Esophagus squamous epithelium (tissue), 5 donors: ENCODE results near the gene ZFP30. TPM values are rescaled to one million over a fixed set of nuclear protein-coding genes. Genes with fewer than 3 reads are reported as not detected.

Source experiments
- DNase-seq: peaks from one replicate; lab custom pipeline; 2025; lab: John Stamatoyannopoulos, UW
- H3K27ac ChIP-seq, 4 donors: fragments of 200-600 bp; sonication (generic); one replicate each; pipeline ENCODE4 v1.5.1; 2016 to 2019; ENCODE audit warnings: mild to moderate bottlenecking in 1 of 4
- H3K27me3 ChIP-seq, 4 donors: fragments of 200-600 bp; sonication (generic); 1 replicate in 3 of 4; 2 replicates in 1 of 4; pipeline versions ENCODE4 v1.5.1 to v1.6.0; 2017 to 2021; ENCODE audit warnings: antibody characterized with exemption in 1 of 4
- H3K36me3 ChIP-seq, 3 donors: fragments of 200-600 bp; sonication (generic); one replicate each; pipeline ENCODE4 v1.5.1; 2016 to 2019
- H3K4me1 ChIP-seq, 3 donors: fragments of 200-600 bp; sonication (generic); one replicate each; pipeline ENCODE4 v1.5.1; 2017 to 2019
- H3K4me3 ChIP-seq, 4 donors: fragments of 200-600 bp; sonication (generic); 1 replicate in 3 of 4; 2 replicates in 1 of 4; pipeline ENCODE4 v1.5.1; 2016 to 2019; ENCODE audit warnings: mild to moderate bottlenecking in 2 of 4, moderate library complexity in 1 of 4
- H3K9me3 ChIP-seq, 3 donors: fragments of 200-600 bp; sonication (generic); one replicate each; pipeline ENCODE4 v1.5.1; 2016 to 2019
- CTCF ChIP-seq, 6 experiments: fragments of 450-650 bp in 4 of 6; fragments of 200-600 bp in 2 of 6; sonication (generic) in 2 of 6; IDR thresholded peaks; one replicate each; pipeline ENCODE4 v1.5.1; 2016 to 2019; ENCODE audit warnings: antibody characterized with exemption in 6 of 6, mild to moderate bottlenecking in 4 of 6, moderate library complexity in 4 of 6
- POLR2A ChIP-seq, 4 donors: fragments of 450-650 bp; IDR thresholded peaks; one replicate each; pipeline ENCODE4 v1.6.1; 2017; ENCODE audit warnings: antibody characterized with exemption in 4 of 4, mild to moderate bottlenecking in 4 of 4, moderate library complexity in 3 of 4
- WGBS, 2 donors: methylation state at CpG; one replicate each; pipeline ENCODE4 v1.1.5; 2018; 5-methylcytosine and 5-hydroxymethylcytosine counted together
- intact Hi-C: fragments of 100-400 bp; cut with DNase I; formaldehyde crosslinking; loops from one replicate; pipeline ENCODE4 v1.15.0; 2022
- small RNA-seq, 4 donors: library from RNA; depleted of rRNA; stranded (forward); fragments of <200 nt; gene quantifications; one replicate each; pipeline ENCODE3, GENCODE V24; 2016
- total RNA-seq, 4 donors: library from RNA; depleted of rRNA; stranded (reverse); fragments of >200 nt; gene quantifications; one replicate each; pipeline ENCODE4 v1.1.0, GENCODE V29; 2016
- donor health status: DM: yes; HTN: yes; CAD: no.

Gene ZFP30
- total RNA-seq, 4 donors from 2014 or later, result 3.4 to 13.9 (median 5.3) TPM

DNA sequence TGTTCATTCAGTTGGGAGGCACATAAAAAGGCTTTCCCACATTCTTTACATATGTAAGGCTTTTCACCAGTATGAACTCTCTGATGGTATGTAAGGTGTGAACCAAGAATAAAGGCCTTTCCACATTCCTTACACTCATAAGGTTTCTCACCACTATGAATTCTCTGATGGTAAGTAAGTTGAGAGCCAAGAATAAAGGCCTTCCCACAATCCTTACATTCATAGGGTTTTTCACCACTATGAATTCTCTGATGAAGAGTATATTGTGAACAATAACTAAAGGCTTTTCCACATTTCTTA is 89.9 kb downstream of the ZFP30 start:
- Histone ChIP-seq H3K4me3 (peak overlapping the region in 1 of 4 donors; percentile 3), H3K9me3 (peaks cover 0 to 24% (median 0%) of the 10 kb centered on the region in 3 donors), H3K27me3 (no peaks in the 10 kb centered on the region), H3K4me1 (no peaks in the 10 kb centered on the region), H3K27ac (no peak overlapping the region), H3K36me3 (peaks cover 0 to 93% (median 8%) of the 10 kb centered on the region in 3 donors)
- DNase-seq, result no peak
- intact Hi-C loops, result no loop called here
- TF ChIP-seq CTCF (IDR thresholded peaks at IDR 0.05) (no peak), POLR2A (IDR thresholded peaks at IDR 0.05) (no peak)

DNA sequence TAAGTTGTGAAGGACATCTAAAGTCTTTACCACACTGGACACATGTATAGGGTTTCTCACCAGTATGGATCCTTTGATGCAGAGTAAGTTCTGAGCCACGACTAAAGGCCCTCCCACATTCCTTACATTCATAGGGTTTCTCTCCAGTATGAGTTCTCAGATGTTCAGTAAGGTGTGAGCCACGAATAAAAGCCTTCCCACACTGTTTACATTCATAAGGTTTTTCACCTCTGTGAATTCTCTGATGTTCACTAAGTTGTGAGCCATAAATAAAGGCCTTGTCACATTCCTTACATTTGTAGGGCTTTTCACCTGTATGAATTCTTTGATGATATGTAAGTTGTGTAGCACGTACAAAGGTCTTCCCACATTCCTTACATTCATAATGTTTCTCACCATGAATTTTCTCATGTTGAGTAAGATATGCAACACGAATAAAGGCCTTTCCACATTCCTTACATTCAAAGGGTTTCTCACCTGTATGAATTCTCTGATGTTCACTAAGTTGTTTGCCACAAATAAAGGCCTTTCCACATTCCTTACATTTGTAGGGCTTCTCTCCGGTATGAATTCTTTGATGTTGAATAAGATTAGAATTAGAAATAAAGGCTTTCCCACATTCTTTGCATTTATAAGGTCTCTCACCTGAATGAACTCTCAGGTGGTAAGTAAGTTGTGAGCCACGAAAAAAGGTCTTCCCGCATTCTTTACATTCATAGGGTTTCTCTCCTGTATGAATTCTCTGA is 90.5 kb downstream of the ZFP30 start:
- no peak for DNase-seq
- 86 to 94% methylated on average over 7 of the region's 7 CpGs for WGBS, 2 donors
- no peak overlapping the region for H3K4me3 ChIP-seq
- no peaks in the 10 kb centered on the region for H3K4me1 ChIP-seq
- H3K9me3 ChIP-seq, result peaks cover 0 to 30% (median 0%) of the 10 kb centered on the region in 3 donors
- intact Hi-C loops, result no loop called here
- TF ChIP-seq CTCF (IDR thresholded peaks at IDR 0.05) (no peak), POLR2A (IDR thresholded peaks at IDR 0.05) (no peak)
- H3K36me3 ChIP-seq, result peaks cover 0 to 93% (median 8%) of the 10 kb centered on the region in 3 donors
- H3K27me3 ChIP-seq, result no peaks in the 10 kb centered on the region
- H3K27ac ChIP-seq, result no peak overlapping the region

Small RNAs within 50 kb of the gene (small RNA-seq; reads per million reads assigned to genes)
- 0 reads per million in 4 donors for gene SELENOKP1

Other genes with a start within 250 kb of the ZFP30 start
- 1 to 10 TPM in 2 of 4 donors, under 1 TPM in 2; 0.61 to 2.7 (median 1.1) TPM for gene ZNF569, start 188.0 kb downstream of the ZFP30 start, total RNA-seq
- gene ZNF570, start 186.1 kb downstream of the ZFP30 start, total RNA-seq, result 1 to 10 TPM; 2.2 to 7.2 (median 4.6) TPM
- 1 to 10 TPM; 1.2 to 3.4 (median 2.0) TPM for gene ZNF793, start 148.5 kb downstream of the ZFP30 start, total RNA-seq
- 1 to 10 TPM in 3 of 4 donors, under 1 TPM in 1; 0.95 to 4.6 (median 2.1) TPM for gene ZNF571, start 60.7 kb downstream of the ZFP30 start, total RNA-seq
- 1 to 10 TPM in 1 of 4 donors, under 1 TPM in 3; 0.44 to 2.5 (median 0.82) TPM for gene ZNF540, start 60.6 kb downstream of the ZFP30 start, total RNA-seq
- 1 to 10 TPM; 1.5 to 5.7 (median 3.3) TPM for gene ZNF607, start 64.3 kb upstream of the ZFP30 start, total RNA-seq
- gene ZNF573, start 124.1 kb upstream of the ZFP30 start, total RNA-seq, result 1 to 10 TPM; 2.0 to 8.4 (median 5.1) TPM